Metanephros (tissue), 1 donor: Measurements from ENCODE around the gene PRXL2B. TPM values are rescaled to one million over a fixed set of nuclear protein-coding genes. Genes with fewer than 3 reads are reported as not detected.

Experiments used
- total RNA-seq: library from RNA; depleted of rRNA; stranded (reverse); fragments of >200 nt; gene quantifications from one replicate; pipeline ENCODE4 v1.2.3, GENCODE V29; 2014

PRXL2B gene
- total RNA-seq = 26.3 TPM

GRCh38 chr1:2586154-2587070 is at the start of gene PRXL2B:
PRXL2B (plus strand) TSS chr1:2586777; CDS start chr1:2586886, 109 bp downstream.

GRCh38 chr1:2556277-2556677 is 30.3 kb upstream of the PRXL2B start, which contains the start of gene TNFRSF14:
TNFRSF14 (plus strand) TSS chr1:2556371; CDS start chr1:2556665, 294 bp downstream.

GRCh38 chr1:2632561-2633361 is 46.2 kb downstream of the PRXL2B start, which contains the start of gene MMEL1:
MMEL1 (minus strand) TSS chr1:2633016; CDS start chr1:2629484, 3,532 bp downstream.

Other genes with a start within 250 kb of the PRXL2B start
- 20.8 TPM for gene MORN1, start 195.2 kb upstream of the PRXL2B start, total RNA-seq
- gene RER1, start 194.9 kb upstream of the PRXL2B start, total RNA-seq = 57.5 TPM
- 31.8 TPM for gene PEX10, start 174.2 kb upstream of the PRXL2B start, total RNA-seq
- gene PLCH2, start 110.5 kb upstream of the PRXL2B start, total RNA-seq = 1.8 TPM
- gene PANK4, start 60.2 kb upstream of the PRXL2B start, total RNA-seq = 35.6 TPM
- gene HES5, start 56.5 kb upstream of the PRXL2B start, total RNA-seq = 4.1 TPM
- 45.6 TPM for gene TNFRSF14, start 30.4 kb upstream of the PRXL2B start, total RNA-seq
- 6.8 TPM for gene MMEL1, start 46.2 kb downstream of the PRXL2B start, total RNA-seq
- gene TTC34, start 214.9 kb downstream of the PRXL2B start, total RNA-seq = 0.29 TPM